NCI-H1694 treated with DMSO at 0.1 percent for 48 hours (cell line): Measurements from ENCODE around the gene GLB1L.
"Not testable (repeated sequence)": the region's sequence is repeated elsewhere in the genome, so short reads cannot be mapped to it uniquely, and the experiment has no call there.

Experiments
- DNase-seq: peaks from one replicate; lab custom pipeline; 2025; lab: John Stamatoyannopoulos, UW

Gene GLB1L

GRCh38 chr2:219280651-219281050 lies 35.4 kb upstream of the GLB1L start:
- DNase-seq = no peak

DNA sequence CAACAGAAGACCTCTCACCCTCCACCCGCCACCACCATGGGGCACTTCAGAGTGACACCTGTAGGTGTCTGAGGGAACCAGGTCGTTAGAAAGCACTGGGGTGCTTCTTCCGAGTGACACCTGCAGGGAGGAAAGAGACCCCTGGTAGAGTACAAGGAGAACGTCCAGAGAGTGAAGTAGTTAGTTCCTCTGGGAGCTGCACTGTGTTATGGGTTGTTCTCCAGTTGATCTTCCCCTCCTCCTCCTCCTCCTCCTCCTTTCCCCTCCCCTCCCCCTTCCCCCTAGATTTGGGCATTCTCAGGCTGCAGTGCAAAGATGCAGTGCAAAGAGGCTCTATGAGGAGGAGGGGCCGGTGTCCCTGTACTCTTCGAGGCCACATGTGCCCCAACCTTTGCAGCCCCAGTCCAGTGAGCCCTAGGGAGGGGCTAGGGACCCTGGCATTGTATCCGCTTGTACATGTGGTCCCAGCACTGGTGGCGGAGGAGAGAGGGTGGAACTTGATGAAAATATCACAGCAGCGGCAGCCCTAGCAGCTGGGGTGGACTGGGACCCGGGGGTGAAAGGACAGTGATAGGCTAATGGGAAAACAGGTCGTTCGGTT lies 34.8 kb upstream of the GLB1L start:
- no peak for DNase-seq

- DNase-seq = peak; percentile 96
Observed at GRCh38 chr2:219279151-219279915, 34.1 kb upstream of the GLB1L start, which contains the start of gene DNAJB2. TSS of gene DNAJB2 (plus strand) at chr2:219279366. CDS start at chr2:219279834, 468 bp downstream.

GRCh38 chr2:219278655-219279150 lies 33.5 kb upstream of the GLB1L start:
- no peak for DNase-seq

GRCh38 chr2:219277703-219278654 lies 32.7 kb upstream of the GLB1L start:
- peak; percentile 84 for DNase-seq

GRCh38 chr2:219274361-219274921 lies 29.2 kb upstream of the GLB1L start:
- DNase-seq = no peak

- DNase-seq = no peak
Observed at GRCh38 chr2:219273937-219274336, 28.7 kb upstream of the GLB1L start.

DNA sequence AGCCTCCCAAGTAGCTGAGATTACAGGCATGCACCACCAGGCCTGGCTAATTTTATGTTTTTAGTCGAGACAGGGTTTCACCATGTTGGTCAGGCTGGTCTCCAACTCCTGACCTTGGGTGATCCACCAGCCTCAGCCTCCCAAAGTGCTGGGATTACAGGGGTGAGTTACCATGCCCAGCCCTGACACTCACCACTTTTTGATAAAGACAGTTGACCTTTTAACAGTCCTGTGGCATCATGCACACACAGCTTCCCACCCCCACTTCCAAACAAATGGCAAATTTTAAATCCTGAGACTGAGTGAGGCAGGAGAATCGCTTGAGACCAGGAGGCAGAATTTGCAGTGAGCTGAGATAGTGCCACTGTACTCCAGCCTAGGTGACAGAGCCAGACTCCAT lies 27.8 kb upstream of the GLB1L start:
- DNase-seq = no peak

GRCh38 chr2:219272356-219272755 lies 27.1 kb upstream of the GLB1L start:
- DNase-seq = no peak

DNA sequence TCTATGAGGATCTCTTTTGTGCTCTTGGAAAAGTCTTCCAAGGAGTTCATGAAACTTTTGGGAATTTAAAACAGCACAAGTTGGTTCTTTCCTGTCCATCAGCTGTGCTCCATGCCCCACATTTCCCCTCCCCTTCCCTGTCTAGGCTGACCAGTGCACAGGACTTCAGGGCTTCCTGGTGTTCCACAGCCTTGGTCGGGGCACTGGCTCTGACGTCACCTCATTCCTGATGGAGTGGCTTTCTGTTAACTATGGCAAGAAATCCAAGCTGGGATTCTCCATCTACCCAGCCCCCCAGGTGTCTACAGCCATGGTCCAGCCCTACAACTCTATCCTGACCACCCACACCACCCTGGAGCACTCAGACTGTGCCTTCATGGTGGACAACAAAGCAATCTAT lies 25.8 kb upstream of the GLB1L start:
- DNase-seq = no peak

DNA sequence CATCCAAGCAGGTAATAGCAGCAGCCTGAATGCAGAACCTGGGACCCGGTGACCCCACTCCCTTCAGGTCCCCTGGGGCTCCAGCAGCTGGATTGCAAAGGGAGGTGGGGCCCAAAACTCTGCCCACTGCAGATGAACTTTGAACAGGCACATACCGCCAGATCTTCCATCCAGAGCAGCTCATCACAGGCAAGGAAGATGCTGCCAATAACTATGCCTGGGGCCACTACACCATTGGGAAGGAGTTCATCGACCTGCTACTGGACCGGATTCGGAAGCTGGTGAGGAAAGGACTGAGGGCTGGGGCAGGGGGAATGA lies 24.8 kb upstream of the GLB1L start:
- DNase-seq = no peak

DNA sequence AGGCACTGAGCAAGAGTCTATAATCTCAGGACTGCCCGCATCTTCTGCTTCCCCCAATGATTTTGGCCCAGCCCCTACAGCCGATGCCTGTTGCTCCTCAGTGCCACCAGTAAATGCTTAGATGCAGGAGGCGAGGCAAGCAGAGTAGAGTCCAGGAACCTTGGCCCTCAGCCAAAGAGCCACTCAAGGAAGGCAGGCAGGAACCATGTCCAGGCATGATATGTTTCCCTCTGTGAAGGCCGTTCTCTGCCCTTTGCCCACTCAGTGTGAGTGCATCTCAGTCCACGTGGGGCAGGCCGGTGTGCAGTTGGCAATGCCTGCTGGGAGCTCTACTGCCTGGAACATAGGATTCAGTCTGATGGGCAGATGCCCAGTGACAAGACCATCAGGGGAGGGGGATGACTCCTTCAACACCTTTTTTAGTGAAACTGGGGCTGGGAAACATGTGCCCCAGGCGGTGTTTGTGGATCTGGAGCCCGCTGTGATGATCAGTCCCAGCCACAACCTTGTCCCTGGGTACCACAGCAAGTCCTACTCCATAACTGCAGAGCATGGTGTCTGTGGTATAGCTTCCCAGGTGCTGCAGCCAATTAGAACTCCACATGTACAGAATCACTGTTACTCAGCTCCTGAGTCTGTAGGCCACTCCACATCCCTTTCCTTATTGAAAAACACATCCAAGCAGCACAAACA lies 24.3 kb upstream of the GLB1L start:
- DNase-seq = no peak

DNA sequence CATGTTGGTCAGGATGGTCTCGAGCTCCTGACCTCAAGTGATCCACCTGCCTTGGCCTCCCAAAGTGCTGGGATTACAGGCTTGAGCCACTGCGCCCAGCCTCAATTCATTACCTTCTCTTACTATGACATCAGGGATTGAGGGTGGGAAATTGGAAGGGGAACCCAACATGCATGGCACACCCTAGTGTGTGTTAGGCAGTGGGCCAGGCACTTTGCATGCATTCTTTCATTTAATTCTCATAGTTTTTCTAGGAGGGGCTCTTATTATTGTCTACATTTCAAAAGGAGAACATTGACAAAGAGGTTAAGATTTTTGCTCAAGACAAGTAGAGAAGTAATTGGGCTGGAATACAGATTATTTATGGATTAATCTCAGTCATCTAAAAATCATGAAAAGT lies 23.1 kb upstream of the GLB1L start:
- DNase-seq = no peak

GRCh38 chr2:219266886-219267285 lies 21.6 kb upstream of the GLB1L start:
- no peak for DNase-seq

- DNase-seq = no peak
Observed at GRCh38 chr2:219266232-219266631, 21.0 kb upstream of the GLB1L start.

DNA sequence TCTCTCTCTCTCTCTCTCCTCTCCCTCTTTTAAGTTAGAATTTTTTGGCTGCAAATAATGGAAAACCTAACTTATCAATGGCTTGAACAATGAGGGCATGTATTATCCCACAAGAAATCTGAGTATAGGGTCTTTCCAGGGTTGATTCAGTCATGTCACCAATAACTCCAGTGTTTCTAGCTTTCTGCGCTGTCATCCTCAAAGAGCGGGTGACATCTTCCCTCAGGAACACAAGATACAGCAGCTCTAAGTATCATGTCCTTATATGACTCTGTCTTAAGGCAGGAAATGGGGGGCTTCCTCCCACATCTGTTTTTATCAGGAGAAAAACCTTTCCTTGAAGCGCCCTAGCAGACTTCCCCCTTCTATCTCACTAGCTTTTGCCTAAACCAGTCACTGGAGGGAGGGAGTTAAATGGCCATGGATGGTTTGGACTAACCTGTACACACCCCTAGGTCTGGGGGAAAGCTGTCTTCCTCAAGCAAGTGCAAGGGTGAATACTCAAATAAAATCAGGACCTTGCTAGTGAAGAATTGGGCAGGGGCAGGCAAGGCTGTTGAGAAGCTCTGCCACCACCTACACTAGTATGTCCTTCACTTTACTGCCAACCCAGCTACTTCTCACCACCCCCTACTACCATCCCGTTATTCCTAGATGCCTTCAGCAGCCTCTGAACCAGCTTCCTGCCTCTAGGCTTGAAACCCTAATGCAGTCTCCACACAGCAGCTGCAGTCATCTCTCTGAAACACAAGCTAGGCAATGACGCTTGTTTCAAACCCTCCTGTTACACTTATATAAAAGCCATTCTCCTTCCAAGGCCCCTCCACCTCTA lies 16.0 kb upstream of the GLB1L start:
- no peak for DNase-seq

- not testable (repeated sequence) for DNase-seq
Observed at GRCh38 chr2:219258942-219259341, 13.7 kb upstream of the GLB1L start.

DNA sequence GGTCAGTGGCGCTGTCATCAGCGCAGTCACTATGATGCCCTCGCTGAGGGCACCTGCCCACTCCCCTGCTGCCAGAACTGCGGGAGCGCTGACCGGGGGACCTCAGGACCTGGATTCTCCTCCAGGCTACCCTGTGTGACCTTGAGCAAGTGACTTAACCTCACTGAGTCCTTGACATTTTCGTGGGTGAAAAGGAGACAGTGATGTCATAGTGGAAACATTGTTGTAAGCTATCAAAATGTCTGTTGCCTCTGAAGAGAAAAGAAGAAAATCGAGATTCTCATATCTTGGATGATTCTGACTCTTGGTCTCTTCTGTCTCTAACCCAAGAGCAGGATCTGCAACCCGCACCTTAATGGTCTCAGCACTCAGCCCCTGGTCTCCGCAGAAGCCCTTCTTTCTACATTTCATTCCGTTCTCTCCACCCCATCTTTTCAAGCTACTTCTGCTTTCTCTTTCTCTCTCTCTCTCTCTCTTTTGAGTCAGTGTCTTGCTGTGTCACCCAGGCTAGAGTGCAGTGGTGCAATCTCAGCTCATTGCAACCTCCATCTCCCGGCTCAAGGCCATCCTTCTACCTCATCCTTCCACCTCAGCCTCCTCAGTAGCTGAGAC lies 9.5 kb upstream of the GLB1L start:
- no peak for DNase-seq

- DNase-seq = peak; percentile 59
Observed at GRCh38 chr2:219253753-219254589, 8.7 kb upstream of the GLB1L start, which contains the start of gene TUBA4A. TSS of gene TUBA4A (minus strand) at chr2:219253918. CDS start at chr2:219253858, 60 bp downstream.
